MM.1S (cell line): ENCODE data around the gene UBE2D1.

Source experiments
- DNase-seq: peaks from one replicate; pipeline ENCODE4 v3.0.0-alpha.2; 2015
- H2AFZ ChIP-seq: fragments of 300-600 bp; sonication (generic); 2 replicates; pipeline ENCODE4 v1.6.0; 2016; ENCODE audit warnings: antibody characterized with exemption, low read length
- H3F3A ChIP-seq: fragments of 300-600 bp; sonication (generic); 2 replicates; pipeline ENCODE4 v1.6.1; 2016; ENCODE audit warnings: mild to moderate bottlenecking, antibody characterized with exemption, low read length, moderate library complexity, mixed read lengths; ENCODE audit not compliant: insufficient read depth
- H3K27ac ChIP-seq: fragments of 300-600 bp; sonication (generic); 2 replicates; pipeline ENCODE4 v1.5.1; 2016; ENCODE audit warnings: mild to moderate bottlenecking, low read length
- H3K27me3 ChIP-seq: fragments of 300-600 bp; sonication (generic); replicated peaks from 2 replicates; pipeline ENCODE4 v1.6.0; 2016; ENCODE audit warnings: low read length; ENCODE audit not compliant: insufficient read depth
- H3K36me3 ChIP-seq: fragments of 300-600 bp; sonication (generic); replicated peaks from 2 replicates; pipeline ENCODE4 v1.6.1; 2016; ENCODE audit warnings: mild to moderate bottlenecking, low read length, mixed read lengths; ENCODE audit not compliant: insufficient read depth
- H3K4me1 ChIP-seq: fragments of 300-600 bp; sonication (generic); 2 replicates; pipeline ENCODE4 v1.6.1; 2016; ENCODE audit warnings: low read length, mixed read lengths
- H3K4me2 ChIP-seq: fragments of 300-600 bp; sonication (generic); 2 replicates; pipeline ENCODE4 v1.6.0; 2016; ENCODE audit warnings: low read depth, low read length
- H3K4me3 ChIP-seq: fragments of 300-600 bp; sonication (generic); 2 replicates; pipeline ENCODE4 v1.5.1; 2016; ENCODE audit warnings: low read length, mixed read lengths
- H3K79me2 ChIP-seq: fragments of 300-600 bp; sonication (generic); 2 replicates; pipeline ENCODE4 v1.6.1; 2016; ENCODE audit warnings: mixed run types, low read length, mixed read lengths
- H3K9ac ChIP-seq: fragments of 300-600 bp; sonication (generic); 2 replicates; pipeline ENCODE4 v1.6.1; 2016; ENCODE audit warnings: low read length, mixed read lengths
- H3K9me2 ChIP-seq: fragments of 300-600 bp; sonication (generic); replicated peaks from 2 replicates; pipeline ENCODE4 v1.6.1; 2016; ENCODE audit warnings: mild to moderate bottlenecking, low read length, mixed read lengths; ENCODE audit not compliant: insufficient read depth
- H3K9me3 ChIP-seq: fragments of 300-600 bp; sonication (generic); replicated peaks from 2 replicates; pipeline ENCODE4 v1.6.1; 2016; ENCODE audit warnings: mild to moderate bottlenecking, low read length, mixed read lengths; ENCODE audit not compliant: insufficient read depth
- H4K20me1 ChIP-seq: fragments of 300-600 bp; sonication (generic); 2 replicates; pipeline ENCODE4 v1.6.1; 2016; ENCODE audit warnings: mild to moderate bottlenecking, low read length, moderate library complexity, mixed read lengths; ENCODE audit not compliant: insufficient read depth
- CTCF ChIP-seq: fragments of 300-600 bp; sonication (generic); IDR thresholded peaks from 2 replicates; pipeline ENCODE4 v1.5.1; 2016; ENCODE audit warnings: antibody characterized with exemption, low read length, mixed read lengths
- EZH2 ChIP-seq: fragments of 300-600 bp; sonication (generic); optimal IDR thresholded peaks from 2 replicates; pipeline ENCODE3; 2017; ENCODE audit warnings: low read depth, mild to moderate bottlenecking, antibody characterized with exemption, low read length, mixed read lengths
- EZH2phosphoT487 ChIP-seq: fragments of 300-600 bp; sonication (generic); IDR thresholded peaks from 2 replicates; pipeline ENCODE4 v1.6.1; 2018; ENCODE audit warnings: antibody characterized with exemption, low read length

UBE2D1 gene

DNA sequence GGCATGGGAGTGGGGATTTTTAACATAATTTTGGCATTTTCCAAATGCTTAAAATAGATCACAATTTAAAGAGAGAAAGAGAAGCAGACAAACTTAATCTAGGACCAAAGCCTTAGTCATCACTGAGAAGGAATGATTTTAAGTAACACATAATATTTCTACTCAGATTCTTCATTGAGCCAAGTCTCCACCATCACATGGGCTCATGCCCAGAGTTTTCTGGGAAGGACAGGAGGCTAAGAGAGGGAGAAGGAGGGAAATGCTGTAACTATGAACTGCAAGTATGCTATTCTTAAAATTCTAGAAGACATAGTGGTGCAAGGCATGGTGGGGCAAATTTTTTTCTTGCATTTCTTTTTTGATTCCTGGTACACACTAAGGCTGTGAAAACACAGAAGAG lies 23.8 kb upstream of the UBE2D1 start:
- TF ChIP-seq EZH2 (no peak), CTCF (no peak), EZH2phosphoT487 (no peak)
- H3K4me1 ChIP-seq: no peaks in the 10 kb centered on the region
- H3K9me3 ChIP-seq: no peaks in the 10 kb centered on the region

GRCh38 chr10:58316874-58317273 lies 17.9 kb upstream of the UBE2D1 start:
- Histone ChIP-seq H2AFZ (no peak overlapping the region), H3K9ac (no peak overlapping the region), H3K27me3 (no peaks in the 10 kb centered on the region), H3F3A (no peaks in the 10 kb centered on the region), H3K79me2 (no peaks in the 10 kb centered on the region), H3K27ac (no peak overlapping the region), H3K4me3 (no peak overlapping the region), H4K20me1 (no peaks in the 10 kb centered on the region), H3K36me3 (no peaks in the 10 kb centered on the region), H3K4me2 (no peak overlapping the region), H3K9me3 (no peaks in the 10 kb centered on the region), H3K9me2 (no peaks in the 10 kb centered on the region), H3K4me1 (no peaks in the 10 kb centered on the region)
- DNase-seq: no peak
- TF ChIP-seq EZH2phosphoT487: no peak
- no peak for TF ChIP-seq EZH2
- no peak for TF ChIP-seq CTCF

More for the DNA sequence above, 23.8 kb upstream of the UBE2D1 start:
- Histone ChIP-seq H3K4me3 (no peak overlapping the region), H3K9me2 (no peaks in the 10 kb centered on the region), H3K36me3 (no peaks in the 10 kb centered on the region), H3K27me3 (no peaks in the 10 kb centered on the region), H3K4me2 (no peak overlapping the region), H3K27ac (no peak overlapping the region), H2AFZ (no peak overlapping the region), H4K20me1 (no peaks in the 10 kb centered on the region), H3F3A (no peaks in the 10 kb centered on the region), H3K79me2 (no peaks in the 10 kb centered on the region), H3K9ac (no peak overlapping the region)
- DNase-seq: no peak

DNA sequence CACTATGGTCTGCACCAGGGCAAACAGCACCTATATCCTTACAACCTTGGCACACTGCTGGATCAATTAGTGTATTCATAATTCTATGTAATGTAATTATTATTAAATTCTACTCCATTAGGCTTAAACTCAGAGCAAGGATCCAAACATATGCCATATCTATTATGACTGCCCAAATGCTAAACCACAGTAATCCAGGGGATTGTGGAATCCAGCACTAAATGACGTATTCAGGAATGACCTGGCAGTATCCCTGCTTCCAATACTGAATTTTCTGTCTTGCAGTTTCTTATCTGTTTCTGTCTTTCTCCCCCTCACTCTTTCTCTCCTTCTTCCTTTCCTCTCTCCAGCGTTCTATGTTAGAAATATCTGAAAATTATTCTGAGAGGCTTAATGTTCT lies 16.5 kb upstream of the UBE2D1 start:
- H3K4me2 ChIP-seq: no peak overlapping the region
- H3K4me3 ChIP-seq: no peak overlapping the region
- H3K9ac ChIP-seq: no peak overlapping the region
- H3K27me3 ChIP-seq: no peaks in the 10 kb centered on the region
- H3K79me2 ChIP-seq: no peaks in the 10 kb centered on the region
- H3K9me3 ChIP-seq: no peaks in the 10 kb centered on the region
- no peaks in the 10 kb centered on the region for H3K9me2 ChIP-seq
- DNase-seq: no peak
- H3K36me3 ChIP-seq: no peaks in the 10 kb centered on the region
- peaks cover 7% of the 10 kb centered on the region; the same call in 1 of the 2 replicates for H3K4me1 ChIP-seq
- H3K27ac ChIP-seq: no peak overlapping the region
- H3F3A ChIP-seq: no peaks in the 10 kb centered on the region
- no peak overlapping the region for H2AFZ ChIP-seq
- no peaks in the 10 kb centered on the region for H4K20me1 ChIP-seq
- TF ChIP-seq CTCF: no peak
- no peak for TF ChIP-seq EZH2
- TF ChIP-seq EZH2phosphoT487: no peak
